ENCODE measurements around the gene CSHL1. TPM values are rescaled to one million over a fixed set of nuclear protein-coding genes. Genes with fewer than 3 reads are reported as not detected.
"Not testable (repeated sequence)": the region's sequence is repeated elsewhere in the genome, so short reads cannot be mapped to it uniquely, and the experiment has no call there.

Gene CSHL1
- total RNA-seq, 1 donor from 2014 or later, result not detected

- no peak for DNase-seq (ENCODE audit: low read depth)
Observed at GRCh38 chr17:63940584-63940983, 29.5 kb upstream of the CSHL1 start.

DNA sequence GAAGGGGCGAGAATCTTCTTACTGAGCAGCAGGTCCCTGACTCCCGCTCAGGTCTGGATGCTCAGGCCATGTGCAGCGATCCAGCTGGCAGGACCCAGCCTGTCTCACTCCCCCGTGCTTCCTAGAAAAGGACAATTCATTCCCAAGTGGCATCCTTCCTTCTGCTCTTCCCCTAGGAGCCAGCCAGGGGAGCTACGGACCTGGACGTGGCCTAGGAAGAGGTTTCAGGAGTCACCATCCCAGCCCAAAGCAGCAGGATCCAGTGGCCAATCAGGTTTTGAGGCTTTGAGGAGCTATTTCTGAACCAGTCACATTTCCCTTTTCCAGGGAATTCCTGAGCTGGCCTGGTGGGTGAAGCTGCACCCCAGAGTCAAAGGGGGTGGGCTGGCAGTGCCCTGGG lies 28.8 kb upstream of the CSHL1 start:
- DNase-seq (ENCODE audit: low read depth), result no peak

- no peak for DNase-seq (ENCODE audit: low read depth)
Observed at GRCh38 chr17:63939401-63939800, 28.3 kb upstream of the CSHL1 start.

- DNase-seq (ENCODE audit: low read depth), result no peak
Observed at GRCh38 chr17:63937920-63938319, 26.9 kb upstream of the CSHL1 start.

GRCh38 chr17:63937319-63937718 lies 26.3 kb upstream of the CSHL1 start:
- DNase-seq (ENCODE audit: low read depth), result no peak

DNA sequence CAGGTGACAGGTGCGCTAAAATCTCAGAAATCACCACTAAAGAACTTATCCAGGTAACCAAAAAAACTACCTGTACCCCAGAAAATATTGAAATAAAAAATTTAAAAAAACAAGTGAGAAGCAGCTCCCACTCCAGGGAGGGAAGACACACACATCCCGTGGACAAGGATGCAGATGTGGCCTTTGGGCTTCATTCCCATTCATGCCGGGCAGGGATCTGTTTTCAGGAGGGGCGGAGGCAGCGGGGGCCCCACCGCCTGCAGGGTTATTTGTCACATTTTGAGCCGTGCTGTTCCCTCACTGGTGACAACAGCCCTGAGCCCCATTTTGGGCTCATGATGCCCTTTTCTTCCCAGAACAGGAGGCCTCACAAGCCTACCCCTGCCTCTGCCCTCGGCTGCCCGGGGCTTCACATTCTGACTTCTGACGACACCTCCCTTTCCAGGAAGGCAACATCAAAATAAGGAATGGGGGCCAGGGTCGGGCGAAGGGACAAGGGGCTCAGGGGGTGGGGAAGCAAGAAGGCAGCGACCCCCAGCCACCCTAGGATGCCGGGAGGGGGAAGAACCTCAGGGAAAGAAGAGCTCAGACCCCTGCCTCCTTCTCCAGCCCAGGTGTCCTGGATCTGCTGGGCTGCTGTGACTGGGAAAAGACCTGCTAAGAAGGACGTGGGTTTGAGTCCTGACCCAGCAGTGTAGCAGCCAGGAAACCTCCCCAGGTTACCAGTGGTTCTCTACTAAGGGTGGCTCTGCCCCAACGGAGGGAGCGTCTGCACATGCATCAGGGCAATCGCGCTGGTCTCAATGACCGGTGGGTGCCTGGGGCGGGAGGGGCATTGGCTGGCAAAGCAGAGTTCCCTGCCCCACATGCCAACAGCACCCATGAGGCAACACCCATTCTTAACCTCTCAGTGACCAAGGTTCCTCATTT lies 23.4 kb upstream of the CSHL1 start:
- DNase-seq (ENCODE audit: low read depth), result no peak

DNA sequence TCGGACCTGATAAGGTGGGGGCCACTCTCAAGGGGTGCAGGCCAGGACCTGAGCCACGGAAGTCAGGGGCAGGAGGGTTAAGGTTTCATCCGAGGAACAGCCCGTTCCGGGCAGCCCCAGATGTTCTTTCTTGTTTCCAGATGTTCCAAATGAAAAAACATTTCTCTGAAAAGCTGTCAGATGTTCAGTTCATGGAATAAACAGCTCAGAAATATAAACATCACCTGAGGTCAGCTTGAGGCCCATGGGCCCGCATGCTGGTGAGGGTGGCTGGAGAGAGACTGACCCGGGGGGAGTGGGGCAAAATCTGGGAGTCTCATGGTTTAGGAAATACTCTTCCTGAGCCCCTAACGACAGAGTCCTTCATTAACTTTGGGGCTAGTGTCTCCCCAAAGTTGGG lies 22.5 kb upstream of the CSHL1 start:
- no peak for DNase-seq (ENCODE audit: low read depth)

- no peak for DNase-seq (ENCODE audit: low read depth)
Observed at GRCh38 chr17:63932721-63933120, 21.7 kb upstream of the CSHL1 start.

GRCh38 chr17:63931981-63932561 lies 21.0 kb upstream of the CSHL1 start, which contains the start of gene CD79B:
Gene CD79B (minus strand): TSS chr17:63932331. CDS start chr17:63932261, 70 bp downstream.
- no peak for DNase-seq (ENCODE audit: low read depth)

DNA sequence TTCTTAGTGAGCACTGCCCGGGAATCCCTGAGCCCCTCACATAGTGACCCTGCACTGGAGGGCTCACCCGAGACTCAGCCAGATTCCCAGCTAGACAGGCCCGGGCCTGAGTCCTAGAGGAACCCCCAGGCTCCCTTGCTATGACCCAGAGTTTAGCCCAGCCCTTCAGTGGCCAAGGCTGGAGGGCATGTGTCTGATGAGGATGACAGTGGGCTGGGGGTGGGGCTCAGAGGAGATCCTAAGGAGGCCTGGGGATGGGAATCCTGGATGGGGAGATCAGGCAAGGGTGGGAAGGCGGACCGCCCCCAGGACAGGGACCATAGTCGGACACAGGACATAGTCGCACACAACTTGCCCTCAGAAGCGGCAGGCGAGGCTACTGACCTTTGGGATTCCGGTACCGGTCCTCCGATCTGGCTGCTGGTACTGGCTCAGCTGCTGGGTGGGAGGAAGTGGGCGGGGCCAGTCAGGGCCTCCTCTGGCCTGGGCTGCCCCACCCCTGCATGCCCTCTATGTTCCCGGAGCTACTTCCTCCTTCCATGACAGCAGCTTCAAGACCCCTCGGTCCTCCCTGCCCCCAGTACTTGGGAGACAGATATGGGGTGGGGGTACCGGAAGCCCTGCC lies 20.0 kb upstream of the CSHL1 start:
- DNase-seq (ENCODE audit: low read depth), result no peak

DNA sequence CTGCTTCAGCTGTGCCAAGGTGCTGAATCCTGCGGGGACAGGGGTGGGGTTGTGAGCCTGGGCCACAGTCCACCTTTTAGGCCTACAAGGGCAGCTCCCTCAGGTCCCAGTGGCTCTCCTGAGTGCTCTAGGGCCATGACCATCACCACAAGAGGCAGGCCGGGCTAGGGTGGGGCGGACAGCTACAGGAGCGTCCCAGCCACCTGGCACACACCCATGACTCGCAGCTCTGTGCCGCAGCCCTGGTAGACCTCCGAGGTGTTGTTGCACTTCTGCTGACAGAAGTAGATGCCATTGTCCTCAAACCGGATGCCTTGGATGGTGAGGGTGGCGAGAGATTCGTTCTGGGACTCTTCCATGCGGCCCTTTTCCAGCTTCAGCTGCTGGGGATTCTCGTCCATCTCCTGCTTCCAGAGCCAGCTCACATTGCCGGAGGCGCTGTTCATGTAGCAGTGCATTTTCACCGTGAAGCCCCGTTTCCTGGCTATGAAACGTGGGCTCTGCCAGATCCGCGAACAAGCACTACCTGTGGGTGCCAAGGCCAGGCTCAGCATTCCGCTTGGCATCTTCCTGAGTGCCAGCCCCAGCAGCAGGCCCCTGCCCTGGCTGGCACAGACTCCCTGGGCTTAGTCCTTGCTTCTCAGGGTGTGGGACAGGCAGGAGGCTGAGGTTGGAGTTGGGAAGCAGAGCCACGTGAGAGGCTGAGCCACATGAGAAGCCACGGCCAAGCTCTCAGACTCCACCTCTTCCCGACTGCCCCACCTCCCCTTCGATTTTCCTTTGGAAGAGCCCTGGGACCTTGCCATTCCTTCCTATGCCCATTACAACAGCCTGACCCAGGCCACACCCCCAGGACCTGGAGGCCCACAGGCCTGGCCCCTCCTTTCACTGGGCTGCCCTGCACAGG lies 19.1 kb upstream of the CSHL1 start:
- DNase-seq (ENCODE audit: low read depth), result no peak

DNA sequence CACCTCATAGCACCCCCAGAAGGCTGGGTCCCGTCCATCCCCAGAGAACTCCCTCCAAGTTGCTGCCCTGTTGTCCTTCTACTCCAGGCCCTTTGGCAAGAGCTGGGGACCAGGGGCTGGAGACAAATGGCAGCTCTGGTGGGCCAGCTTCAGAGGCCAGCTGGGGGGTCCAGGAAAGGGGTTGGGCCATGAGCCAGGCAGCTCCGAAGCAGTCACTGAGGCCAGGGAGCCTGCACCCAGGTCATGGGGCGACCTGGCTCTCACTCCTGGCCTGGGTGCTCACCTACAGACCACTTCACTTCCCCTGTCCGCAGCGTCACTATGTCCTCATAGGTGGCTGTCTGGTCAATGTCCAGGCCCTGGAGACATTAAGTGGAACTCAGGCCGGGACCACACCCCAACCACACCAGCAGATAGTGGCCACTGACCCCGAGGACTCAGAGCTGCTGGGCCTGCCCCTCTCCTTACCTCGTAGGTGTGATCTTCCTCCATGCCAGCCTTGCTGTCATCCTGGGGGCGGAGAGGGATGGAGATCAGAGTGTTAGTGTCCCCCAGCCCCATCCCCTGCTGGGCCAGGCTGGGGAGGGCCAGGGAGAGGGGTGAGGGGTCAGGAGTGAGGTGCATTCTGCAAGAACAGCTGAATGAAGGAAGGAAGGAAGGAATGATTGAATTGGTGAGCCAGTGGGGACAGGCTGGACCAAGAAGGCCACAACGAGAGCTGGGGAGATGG lies 18.1 kb upstream of the CSHL1 start:
- no peak for DNase-seq (ENCODE audit: low read depth)

DNA sequence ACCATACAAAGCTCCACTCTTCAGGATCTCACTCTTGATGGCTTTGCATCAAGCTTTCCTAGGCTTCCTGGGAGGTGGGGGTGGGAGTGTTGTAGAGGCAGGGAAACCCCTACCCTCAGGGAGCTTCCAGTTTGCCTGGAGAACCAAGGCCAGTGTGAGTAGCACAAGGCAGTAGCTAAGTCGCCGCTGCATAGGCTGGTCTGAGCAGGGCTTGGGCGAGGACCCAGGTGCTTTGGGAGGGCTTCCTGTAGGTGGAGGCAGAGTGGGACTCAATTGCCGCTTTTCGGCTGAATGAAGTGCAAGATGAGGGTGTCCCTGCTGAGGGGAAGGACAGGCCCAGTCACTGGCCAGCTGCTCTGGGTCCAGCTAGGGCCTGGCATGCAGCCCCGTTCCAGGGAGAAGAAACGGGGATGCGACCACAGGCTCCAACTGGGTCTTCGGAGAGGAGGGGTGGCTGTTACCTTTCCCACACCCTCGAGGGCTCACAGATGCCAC lies 17.2 kb upstream of the CSHL1 start:
- DNase-seq (ENCODE audit: low read depth), result no peak

DNA sequence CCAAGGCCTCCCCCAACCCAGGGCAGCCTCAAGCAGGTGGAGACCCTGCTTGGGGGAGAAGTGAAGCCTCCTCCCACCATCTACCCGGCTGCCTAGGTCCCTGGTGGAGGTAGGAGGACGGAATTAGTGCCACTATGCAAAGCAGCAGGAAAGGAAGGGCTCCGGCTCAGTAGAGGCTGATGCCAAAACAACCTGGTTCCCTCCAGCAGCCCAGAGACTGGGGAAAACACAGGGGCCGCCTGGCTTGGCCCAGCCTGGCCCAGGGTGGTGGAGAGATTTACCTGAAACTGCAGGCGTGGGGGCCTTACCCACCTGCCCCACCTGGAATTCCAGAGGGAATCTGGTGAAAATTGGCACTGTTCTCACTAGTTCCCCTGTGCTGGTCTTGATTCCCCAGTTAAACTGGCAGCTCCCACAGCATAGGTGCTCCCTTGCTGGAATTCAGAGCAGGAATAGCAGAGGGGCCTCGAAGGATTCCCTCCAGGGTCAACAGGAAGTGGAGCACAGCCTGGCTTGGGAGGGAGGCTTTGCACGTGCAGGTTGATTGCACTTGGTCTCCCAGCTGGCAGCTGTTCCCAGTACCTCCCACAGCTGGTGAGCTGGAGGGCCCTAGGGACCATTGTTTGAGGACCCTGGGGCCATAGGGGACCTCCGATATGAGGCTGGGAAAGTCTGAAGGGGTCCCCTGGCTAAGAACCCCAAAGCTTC lies 16.6 kb upstream of the CSHL1 start:
- DNase-seq (ENCODE audit: low read depth), result no peak

DNA sequence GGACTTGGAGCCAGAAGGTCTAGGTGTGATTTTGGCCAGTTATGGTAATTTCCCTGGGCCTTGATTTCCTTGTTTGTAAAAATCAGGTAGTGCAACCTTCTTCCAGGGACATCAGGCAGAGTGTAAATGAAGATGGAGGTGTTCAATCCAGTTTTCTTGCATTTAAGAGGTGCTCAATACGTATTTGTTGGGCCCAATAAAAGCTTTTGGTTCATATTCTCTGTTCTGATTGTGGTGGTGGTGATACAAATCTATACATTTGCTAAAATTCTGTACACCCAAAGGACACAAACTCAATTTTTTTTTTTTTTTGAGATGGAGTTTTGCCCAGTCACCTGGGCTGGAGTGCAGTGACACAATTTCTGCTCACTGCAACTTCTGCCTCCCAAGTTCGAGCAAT lies 15.1 kb upstream of the CSHL1 start:
- no peak for DNase-seq (ENCODE audit: low read depth)

DNA sequence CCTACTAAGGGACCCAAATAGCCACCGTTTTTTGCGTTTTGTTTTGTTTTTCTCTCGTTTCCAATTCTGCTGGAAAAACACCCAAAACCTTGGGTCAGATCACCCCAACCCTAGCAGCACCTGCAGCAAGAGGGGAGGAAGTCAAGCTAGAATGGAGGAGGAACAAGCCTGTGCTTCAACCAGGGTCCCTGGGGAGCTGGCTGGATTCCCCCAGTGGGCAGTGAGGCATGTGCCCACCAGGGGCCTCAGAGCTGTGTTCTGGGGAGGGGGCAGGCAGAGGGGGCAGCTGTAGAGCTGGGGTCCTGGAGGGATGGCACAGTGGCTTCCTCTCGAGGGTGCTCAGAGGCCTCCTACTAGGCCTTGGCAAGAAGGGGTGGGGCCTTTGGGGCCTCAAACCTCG lies 14.6 kb upstream of the CSHL1 start:
- no peak for DNase-seq (ENCODE audit: low read depth)

- not testable (repeated sequence) for DNase-seq (ENCODE audit: low read depth)
Observed at GRCh38 chr17:63922402-63922801, 11.3 kb upstream of the CSHL1 start.

GRCh38 chr17:63920779-63921178 lies 9.7 kb upstream of the CSHL1 start:
- DNase-seq (ENCODE audit: low read depth), result not testable (repeated sequence)

DNA sequence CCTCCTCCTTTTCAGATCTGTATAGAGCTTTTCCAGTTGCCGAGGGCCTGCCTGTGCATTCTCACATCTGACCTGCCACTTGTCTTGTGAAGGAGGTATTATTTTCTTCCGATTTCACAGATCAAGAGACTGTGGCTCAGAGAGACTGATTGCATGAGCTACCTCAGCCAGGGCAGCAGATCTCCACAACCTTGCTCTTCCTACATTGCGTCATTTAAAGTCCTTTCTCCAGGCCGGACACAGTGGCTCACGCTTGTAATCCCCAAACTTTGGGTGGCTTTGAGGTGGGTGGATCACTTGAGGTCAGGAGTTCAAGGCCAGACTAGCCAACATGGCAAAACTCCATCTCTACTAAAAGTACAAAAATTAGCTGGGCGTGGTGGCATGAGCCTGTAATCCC lies 9.0 kb upstream of the CSHL1 start:
- not testable (repeated sequence) for DNase-seq (ENCODE audit: low read depth)

DNA sequence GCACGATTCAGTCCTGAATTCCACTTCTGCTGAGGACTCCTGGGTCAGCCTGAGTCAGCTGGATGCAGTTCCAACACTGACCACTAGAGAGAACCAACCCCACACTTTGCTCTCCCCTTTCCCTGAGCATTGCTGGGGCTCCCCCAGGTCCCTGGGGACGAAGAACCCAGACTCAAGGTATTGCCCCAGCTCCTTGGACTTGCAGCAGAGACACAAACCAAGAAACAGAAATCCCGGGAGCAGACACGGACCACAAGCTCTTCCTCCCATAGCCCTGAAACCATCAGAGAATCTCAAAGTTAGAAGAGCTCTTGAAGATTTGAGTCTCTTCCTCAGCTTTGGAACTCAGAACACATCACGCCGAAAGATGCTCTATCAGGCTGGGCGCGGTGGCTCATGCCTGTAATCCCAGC lies 8.3 kb upstream of the CSHL1 start:
- peak; percentile 27 for DNase-seq (ENCODE audit: low read depth)
